NCI-H1048 (cell line): Measurements from ENCODE around the gene FRMD1.

Source experiments
- DNase-seq: peaks from one replicate; lab custom pipeline; 2025; lab: John Stamatoyannopoulos, UW

The FRMD1 gene

DNA sequence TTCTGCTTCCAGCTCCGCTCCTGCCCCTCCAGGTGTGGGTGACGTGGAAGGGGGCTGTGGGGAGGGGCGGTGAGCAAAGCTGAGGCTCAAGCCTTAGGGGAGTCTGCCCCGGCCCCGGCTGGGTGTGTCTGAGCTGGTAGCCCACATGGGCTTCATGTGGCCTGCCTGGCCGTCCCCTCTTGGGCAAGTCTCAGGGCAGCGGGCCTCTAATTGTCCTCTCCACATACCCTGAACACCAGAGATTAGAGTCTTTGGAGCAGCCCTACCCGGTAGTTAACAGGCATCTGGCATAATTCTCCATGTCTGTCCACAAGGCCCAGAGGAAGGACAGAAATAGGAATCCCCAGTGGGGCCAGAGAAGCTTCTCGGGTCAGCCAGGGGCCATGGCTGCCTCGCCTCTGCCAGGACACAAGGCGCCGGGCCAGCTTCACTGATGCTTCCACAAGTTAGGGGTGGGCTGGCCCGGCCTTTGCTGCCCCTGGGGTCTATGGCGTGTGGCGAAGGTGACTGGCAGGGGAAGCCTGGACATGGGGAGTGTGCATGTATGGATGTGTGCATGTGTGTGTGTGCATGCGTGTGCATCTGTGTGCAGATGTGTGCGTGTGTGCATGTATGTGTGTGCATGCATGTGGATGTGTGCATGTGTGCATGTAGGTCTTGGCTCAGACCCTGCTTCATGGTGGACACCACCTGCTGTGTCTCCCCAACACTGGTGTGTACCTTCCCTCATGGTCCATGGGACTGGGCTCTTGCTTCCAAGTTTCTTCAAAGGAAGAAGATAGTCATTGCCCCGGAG lies 24.0 kb downstream of the FRMD1 start:
- DNase-seq, result no peak

DNA sequence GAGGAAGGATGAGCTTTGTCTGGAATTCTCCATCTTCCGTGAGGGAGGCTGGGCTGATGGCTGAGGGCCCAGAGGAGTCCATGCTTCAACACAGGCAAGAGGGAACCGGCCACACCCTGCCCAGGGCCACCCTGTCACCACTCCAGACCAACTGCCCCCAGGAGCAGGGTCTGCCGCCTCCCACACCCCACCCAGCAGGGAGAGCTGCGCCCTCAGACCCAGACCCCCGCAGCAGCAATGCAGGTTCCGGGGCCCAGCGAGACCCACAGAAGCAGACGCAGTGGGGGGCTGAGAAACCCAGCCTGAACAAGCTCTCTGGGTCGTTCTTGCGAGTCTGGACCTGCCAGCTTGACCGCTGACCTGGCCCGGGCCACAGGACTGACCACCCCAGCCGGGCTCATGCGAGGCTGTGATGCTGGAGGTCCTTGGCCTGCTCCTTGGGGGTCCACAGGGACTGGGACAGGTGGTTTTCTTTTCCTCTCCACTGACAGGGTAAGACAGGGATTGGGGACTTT lies 25.0 kb downstream of the FRMD1 start:
- no peak for DNase-seq

DNA sequence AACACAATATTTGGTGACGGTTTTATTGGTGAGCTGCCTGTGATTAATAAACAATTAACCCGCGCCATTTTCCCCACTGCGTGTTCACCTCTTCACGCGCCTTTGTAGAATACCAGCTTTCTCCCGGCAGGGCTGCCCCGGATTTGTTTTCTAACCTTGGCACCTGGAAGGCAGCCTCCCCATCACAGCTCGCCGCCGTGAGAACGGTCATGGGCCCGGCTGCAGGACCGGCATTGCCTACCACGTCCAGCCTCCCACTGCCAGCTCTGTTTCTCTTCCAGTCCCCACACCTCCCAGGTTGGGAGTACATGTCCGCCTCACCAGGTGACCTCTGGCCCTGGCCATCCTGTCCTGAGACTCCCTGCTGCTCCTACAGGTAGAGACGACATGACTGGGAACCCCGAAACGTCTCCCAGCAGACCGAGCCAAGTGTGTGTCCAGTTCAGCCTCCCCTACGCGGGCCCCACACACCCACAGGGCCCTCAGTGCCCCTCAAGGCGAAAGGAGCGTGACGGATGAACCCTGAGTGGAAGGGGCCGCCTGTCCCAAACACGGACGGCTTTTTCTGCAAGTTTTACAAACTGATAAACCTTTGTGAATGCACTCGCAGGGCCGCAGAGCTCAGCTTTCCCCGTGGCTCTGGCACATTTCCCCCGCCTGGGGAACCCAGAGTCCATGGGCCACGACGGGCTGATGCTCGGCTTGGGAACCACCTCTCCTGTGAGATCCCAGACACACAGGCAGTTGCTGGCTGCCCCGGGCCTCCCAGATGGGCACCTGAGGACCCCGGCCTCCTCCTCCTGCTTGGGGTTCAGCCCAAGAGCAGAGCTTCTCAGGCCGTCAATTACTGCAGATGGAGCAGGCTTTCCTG lies 25.7 kb downstream of the FRMD1 start:
- DNase-seq, result no peak

DNA sequence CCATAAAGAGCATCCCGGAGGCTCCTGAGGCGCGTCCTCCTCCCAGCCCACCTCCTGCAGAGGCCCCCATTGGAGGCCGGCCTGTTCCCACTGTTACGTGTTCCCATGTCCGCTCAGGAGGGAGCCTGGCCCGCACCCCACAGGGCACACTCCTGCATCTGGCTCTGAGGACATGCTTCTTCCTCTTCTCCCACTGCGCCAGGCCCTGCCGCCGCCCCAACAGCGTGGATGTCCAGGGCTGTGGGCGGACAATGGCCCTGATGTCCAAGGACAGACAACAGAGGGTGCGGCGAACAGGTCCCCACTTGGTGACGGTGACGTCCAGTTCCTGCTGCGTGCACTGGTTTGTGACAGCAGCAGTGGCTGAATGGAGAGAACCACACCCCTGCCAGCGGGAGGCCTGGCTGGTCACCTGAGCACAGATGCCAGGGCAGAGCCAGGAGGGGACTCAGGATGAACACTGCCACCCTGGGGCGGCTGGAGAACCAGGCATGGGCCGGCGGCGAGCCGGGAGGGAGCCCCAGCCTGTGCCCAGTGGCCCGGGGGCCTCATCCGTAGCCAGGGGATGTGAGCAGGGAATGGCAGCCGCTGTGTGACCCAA lies 26.6 kb downstream of the FRMD1 start:
- no peak for DNase-seq

DNA sequence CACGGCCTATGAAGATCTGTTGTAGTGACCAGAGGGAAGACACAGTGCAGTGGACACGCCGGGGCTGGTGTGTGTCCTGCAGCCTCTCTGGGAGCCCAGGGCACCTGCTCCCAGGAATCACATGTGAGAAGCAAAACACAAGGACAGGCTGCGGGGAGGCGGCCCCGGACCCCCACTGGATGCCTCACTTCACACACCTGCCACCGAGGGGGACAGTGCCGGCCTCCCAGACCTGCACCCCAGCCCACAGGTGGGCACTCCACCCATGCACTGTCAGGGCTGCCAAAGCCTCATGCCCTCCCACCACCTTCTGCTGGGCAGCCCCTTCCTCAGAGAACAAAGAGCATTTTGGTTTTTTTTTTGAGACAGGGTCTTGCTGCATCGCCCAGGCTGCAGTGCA lies 27.4 kb downstream of the FRMD1 start:
- no peak for DNase-seq

DNA sequence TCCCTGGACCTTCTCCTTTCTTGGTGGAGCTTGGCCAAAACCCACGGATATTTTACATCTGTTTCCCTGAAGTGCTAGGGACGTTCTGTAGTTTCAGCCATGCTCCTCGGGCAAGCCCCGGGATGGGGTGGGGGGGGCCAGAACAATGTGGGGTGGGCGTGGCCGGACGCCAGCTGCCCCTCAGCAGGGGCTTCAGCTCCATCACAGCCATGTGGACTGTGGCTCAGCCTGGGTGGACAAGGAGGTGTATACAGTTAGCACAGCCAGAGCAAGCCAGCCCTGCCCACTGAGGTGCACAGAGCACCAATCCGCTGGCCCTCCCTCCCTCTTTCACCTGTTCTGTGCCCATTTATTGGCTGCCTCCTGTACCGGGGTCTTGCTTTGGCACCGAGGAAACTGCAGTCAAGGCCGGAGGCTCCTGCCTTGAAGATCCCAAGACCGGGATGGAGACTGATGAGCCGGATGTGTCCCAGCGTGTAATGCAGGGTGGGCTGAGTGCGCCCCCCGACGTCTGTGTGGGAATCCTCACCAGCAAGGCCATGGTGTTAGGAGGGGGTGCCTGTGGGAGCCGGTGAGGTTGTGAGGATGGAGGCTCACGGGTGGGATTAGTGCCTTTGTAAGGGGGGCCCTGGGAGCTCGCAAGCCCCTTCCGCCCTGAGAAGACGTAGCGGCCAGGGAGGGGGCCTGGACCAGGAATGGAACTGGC lies 28.0 kb downstream of the FRMD1 start:
- DNase-seq, result no peak

DNA sequence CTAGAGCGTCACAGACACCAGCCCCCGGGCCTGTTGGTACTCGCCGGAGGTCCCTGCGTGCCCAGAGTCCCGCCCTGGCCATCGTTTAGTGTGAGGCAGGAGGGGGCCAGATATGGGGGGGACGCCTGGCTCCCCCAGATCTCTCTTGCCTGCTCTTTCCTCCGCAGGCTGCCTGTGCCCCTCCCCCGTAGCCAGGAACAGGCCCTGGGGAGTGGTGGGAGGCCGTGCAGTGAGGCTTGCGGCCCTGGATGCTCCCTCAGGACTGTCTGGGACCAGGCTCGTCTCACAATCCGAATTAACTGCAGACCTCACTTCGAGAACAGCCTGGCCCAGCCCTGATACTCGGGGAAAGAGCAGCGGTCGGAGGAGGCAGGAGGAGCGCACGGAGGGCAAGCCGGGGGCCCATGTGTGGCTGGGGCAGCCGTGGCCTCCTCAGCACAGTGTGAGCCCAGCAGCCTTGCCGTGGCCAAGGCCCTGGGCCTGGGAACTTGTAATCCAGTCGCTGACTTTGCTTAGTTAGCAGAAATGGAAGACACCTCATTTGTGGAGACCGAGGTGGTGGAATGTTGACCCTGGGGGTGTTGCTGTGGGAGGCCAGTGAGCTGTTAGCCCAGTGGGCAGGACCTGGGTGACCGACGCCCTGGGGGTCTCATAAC lies 28.7 kb downstream of the FRMD1 start:
- no peak for DNase-seq

DNA sequence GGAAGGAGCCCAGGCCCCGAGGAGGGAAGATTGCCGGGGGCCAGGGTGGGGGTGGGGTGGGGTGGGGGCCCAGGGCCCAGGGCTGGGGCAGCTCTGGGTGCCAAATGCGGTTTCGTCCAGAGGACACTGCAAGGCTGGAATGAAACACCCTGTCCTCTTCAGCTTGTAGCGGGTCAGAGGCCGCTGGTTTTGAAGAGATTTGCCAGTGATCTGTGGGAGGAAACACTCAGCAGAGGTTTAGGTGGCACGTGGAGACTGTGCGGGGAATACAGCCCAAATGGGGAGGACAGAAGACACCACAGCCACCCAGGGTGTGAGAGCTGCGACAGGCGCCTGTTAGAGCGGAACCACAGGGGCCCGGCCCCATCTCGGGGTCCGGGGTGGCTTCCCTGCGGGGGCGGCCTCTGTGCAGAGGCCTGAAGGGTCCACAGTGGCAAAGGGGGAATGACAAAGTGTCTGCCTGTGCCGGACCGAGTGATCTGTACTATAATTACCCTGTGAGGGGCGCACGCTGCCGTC lies 29.2 kb downstream of the FRMD1 start:
- no peak for DNase-seq

DNA sequence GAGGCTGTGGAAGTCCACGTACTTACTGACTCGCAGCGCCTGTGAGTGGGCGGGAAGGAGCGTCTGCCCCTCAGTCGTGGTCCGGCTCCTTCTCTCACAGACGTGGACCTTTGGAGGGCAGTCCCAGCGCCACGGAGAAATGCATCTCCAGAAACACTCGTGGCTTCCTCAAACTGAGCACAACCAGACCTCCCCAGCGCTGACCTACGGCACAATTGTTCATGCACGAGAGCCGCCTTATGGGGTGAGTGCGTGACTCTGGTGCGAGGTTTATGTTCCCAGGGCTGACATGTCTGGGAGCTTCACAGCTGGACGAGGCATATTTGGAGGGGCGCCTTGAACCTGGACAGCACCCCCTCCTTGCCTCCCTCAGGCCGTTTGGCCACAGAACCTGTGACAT lies 29.7 kb downstream of the FRMD1 start:
- DNase-seq, result no peak

DNA sequence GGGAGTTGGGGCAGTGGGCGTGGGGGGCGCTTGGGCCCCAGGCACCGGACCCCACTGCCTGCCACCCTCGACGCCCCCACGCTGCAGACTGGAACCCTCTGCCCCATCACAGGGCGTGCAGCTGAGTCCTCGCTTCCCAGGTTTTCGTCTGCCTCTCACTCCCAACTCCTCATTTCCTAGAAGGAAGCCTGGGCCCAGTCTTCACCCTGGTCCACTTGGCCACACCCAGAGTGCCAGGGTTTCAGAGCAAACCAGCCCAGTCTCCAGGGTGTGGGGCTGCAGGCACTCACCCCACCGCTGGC lies 30.3 kb downstream of the FRMD1 start:
- no peak for DNase-seq

DNA sequence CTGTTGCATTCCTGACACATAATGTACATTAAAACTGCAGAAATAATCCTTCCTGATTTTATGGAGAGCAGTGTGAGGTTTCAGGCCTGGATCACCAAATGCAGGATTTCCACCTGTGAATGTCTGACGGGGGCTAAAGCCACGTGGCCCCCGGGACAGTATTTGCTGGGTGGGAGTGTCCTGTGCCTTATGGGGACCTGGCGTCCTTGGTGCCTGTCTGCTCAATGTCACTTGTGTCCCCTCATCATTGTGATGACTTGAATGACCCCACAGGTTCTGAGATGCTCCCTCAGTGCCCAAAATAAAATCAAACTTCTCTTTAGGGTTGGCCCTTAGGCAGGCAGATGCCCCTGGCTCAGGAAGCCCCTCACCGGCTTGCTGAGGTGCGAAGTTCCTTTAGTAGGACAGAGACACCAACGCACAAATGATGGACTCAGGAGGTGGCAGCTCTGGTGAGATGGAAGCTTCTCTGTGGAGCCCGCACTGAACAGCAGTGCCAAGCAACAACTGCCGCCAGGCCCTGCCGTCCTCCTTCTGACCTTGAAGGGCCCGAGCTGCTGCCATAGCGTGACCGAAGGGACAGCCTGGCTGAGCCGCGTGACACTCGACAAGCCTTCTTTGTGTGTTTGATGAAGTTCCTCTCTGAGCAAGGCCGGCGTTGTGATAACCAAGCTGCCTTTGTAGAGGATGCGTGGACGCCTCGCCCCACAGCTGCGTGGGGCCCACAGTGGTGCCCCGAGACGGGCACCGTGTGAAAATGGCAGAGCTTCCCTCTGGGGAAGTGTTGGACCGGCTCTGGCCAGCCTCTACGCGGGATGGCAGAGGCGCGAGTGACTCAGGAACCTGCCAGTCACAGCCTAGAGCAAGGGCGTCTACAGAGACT lies 30.9 kb downstream of the FRMD1 start:
- DNase-seq, result no peak

DNA sequence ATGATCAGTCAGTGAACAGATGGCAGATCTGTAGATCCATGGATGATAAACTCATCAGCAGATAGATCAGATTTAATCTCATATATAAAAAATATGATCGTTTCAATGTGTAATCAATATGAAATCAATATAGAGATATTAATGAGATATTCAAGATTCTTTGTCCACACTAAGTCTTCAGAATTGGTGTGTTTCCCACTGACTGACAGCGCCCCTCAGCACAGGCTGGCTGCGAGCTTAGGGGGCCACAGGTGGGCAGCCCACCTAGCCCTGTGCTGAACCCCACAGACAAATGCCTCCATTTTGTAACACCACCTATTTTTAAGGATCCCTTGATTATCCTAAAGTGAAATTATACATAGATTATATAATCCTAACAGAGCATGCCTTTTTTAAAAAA lies 32.3 kb downstream of the FRMD1 start:
- DNase-seq, result no peak

DNA sequence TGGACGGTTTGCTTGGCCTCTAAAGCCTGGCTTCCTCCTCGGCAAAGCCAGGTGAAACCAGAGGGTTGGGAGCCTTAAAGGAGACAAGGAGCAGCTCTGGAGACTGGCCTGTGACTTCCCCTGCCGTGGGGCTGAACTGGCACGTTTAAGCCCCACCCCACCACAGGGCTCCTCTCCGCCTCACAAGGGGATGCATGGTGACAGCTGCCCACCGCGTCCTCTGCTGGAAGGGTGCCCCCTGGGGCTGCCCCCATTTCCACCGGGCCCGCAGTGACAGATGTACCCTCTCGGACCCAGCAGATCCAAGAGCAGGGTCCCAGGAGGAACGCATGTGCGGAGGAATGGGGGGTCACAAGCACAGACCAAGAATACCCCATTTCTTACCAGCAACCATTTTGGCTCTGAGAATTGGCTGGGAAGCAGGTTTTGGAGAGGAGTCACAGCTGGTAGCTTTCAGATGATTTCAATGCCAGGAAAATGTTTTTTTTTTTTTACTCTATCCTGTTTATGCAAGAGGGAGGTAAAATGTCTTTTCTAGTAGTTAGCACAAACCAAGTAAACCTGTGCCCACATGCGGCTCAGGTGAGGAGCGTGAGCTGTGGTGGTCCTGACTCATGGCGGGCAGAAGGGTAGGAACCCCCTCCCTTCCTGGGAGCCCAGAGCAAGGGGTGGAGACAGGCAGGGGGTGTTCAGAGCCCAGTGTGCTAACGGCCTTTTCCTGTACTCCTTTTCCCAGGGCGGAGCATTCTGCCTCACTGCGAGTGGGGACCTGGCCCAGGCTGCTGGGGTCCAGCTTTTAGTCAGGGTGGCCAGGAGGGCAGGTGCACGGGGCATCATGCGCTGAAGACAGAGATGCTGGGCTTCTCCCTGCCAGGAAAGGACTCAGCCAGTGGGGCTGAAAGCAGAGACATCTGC lies 33.0 kb downstream of the FRMD1 start:
- DNase-seq, result no peak

DNA sequence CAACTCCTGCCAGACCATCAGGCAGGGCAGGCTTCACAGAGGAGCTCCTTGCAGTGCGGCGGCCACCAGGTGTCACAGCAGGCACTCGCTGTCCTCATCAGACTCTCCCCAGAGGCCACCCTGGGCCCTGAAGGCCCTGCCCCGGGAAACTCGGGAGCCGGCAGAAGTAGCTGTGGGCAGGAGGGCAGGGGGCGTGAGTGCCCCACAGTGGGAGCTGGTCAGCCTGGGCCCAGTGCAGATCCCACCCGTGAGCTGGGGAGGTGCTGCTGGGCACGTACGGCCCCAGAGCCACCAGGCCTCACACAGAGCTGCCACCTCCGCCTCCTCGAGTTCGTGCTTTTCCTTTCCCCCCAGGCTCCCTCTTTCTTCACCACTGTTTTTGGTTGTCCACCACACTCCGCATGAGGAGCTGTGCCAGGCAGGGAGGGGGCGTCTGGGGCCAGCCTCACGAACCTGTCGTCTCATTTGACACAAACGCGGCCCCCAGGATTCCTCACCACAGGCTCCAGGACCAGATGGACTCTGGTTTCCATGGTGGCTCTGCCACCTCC lies 33.8 kb downstream of the FRMD1 start:
- no peak for DNase-seq

DNA sequence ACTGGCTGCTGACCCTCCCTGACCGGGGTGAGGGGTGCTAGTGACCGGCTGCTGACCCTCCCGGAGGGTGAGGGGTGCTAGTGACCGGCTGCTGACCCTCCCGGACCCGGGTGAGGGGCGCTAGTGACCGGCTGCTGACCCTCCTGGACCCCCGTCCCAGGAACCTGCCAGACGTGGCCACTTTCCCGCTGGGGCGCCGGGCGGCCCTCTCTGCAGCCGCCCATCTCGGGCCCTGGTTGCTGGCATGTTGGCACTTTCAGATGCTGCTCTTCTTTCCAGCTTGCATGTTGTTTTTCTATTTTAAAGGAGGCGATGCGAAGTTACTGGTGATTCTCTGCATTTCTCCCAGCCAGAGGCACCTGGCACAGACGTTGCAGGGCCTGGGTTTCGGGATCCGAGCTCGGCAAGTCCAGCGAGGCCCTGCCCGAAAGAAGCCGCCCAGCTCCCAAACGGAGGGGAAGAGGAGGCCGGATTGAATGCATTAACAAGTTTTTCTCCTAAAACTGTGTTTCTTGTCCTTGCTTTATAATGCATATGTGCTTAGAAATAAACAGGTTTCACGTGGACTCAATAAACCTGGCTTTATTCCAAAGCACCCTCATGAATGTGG lies 34.4 kb downstream of the FRMD1 start:
- no peak for DNase-seq

DNA sequence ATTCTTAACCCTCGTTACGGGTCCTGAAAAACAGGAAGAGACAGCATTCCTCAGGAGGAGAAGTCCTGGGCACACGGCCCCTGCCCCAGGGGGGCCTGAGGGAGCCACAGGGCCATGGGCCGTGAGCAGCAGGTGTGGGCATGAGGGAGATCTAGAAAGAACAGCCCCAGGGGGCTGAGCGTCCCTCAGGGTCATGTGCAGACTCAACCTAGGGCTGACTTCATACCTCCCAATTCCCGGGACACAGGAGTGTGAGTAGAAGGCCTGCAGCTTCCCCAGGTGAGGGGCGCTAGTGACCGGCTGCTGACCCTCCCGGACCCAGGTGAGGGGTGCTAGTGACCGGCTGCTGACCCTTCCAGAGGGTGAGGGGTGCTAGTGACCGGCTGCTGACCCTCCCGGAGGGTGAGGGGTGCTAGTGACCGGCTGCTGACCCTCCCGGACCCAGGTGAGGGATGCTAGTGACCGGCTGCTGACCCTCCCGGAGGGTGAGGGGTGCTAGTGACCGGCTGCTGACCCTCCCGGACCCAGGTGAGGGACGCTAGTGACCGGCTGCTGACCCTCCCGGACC lies 35.1 kb downstream of the FRMD1 start:
- DNase-seq, result no peak

DNA sequence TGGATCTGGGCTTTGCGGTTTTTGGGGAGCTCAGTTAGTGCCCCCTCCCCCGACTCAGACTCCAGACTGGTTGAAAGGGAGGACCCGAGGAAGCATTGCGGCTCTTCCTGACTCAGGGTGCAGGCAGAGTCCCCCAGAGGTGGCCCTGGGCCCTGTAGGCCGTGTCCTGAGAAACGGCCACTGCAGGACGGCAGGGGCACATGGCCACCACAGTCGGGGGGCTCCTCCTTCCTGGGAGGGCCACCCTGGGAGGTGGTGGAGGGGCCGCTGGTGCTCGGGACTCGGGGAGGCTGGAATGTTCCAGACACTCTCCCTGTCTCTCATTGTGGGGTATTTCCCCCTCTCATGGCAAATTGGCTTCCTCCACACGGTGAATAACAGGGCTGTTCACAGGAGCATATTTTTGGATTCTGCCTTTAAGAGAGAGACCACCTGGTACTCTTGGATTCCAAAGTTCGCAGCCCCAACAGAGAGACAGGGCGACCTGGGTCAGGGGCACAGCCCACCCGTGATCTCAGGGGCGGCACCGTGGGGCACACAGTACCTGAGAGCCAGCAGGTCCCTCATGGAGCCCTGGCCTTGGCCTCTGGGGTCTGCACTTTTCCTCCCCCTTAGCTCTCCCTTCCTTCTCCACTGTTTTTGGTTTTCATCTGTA lies 35.7 kb downstream of the FRMD1 start:
- no peak for DNase-seq
